ENCODE measurements around the gene SS18L1.
A peak's percentile ranks its signal among the peaks of the same experiment; 100 is the strongest.

SS18L1 gene

GRCh38 chr20:62120365-62120762 lies 23.2 kb upstream of the SS18L1 start:
- no peak for TF ChIP-seq EZH2phosphoT487 (conservative IDR thresholded peaks at IDR 0.05; ENCODE audit: low read length)
- TF ChIP-seq CTCF (IDR thresholded peaks at IDR 0.05; ENCODE audit: insufficient read depth, low read length, poor library complexity, severe bottlenecking), result no peak
- Histone ChIP-seq H3K36me3 (ENCODE audit: low read length) (0 out of 2 replicates have a peak, but pooled peaks cover 3% of the 10 kb centered on the region), H3K9ac (ENCODE audit: low read length) (no peak overlapping the region), H3K79me2 (ENCODE audit: insufficient read depth, low read length) (peaks cover 16% of the 10 kb centered on the region), H3K27me3 (ENCODE audit: low read length) (no peaks in the 10 kb centered on the region), H3K4me3 (ENCODE audit: insufficient read depth, low read length, poor library complexity, severe bottlenecking) (no peak overlapping the region), H3K9me3 (ENCODE audit: insufficient read depth, low read length) (no peaks in the 10 kb centered on the region), H3K4me2 (ENCODE audit: low read depth, low read length, poor library complexity, severe bottlenecking) (no peak overlapping the region), H3F3A (ENCODE audit: insufficient read depth) (peaks cover 10% of the 10 kb centered on the region; the same call in 1 of the 2 replicates), H4K20me1 (ENCODE audit: low read depth, low read length) (no peaks in the 10 kb centered on the region; the same call in 1 of the 2 replicates), H3K27ac (ENCODE audit: low read depth, low read length) (no peak overlapping the region), H3K9me2 (replicated peaks; ENCODE audit: insufficient read depth, low read length) (no peaks in the 10 kb centered on the region), H2AFZ (ENCODE audit: low read depth, low read length, severe bottlenecking) (no peak overlapping the region)

- Histone ChIP-seq H3K4me3 (ENCODE audit: insufficient read depth, low read length, poor library complexity, severe bottlenecking) (peak overlapping the region; percentile 88), H3K4me2 (ENCODE audit: low read depth, low read length, poor library complexity, severe bottlenecking) (peak overlapping the region; percentile 98), H3K9ac (ENCODE audit: low read length) (peak overlapping the region; percentile 74), H3K36me3 (ENCODE audit: low read length) (0 out of 2 replicates have a peak, but pooled peaks cover 3% of the 10 kb centered on the region), H3K9me3 (ENCODE audit: insufficient read depth, low read length) (no peaks in the 10 kb centered on the region), H4K20me1 (ENCODE audit: low read depth, low read length) (no peaks in the 10 kb centered on the region; the same call in 1 of the 2 replicates), H3K79me2 (ENCODE audit: insufficient read depth, low read length) (peaks cover 16% of the 10 kb centered on the region), H3K9me2 (replicated peaks; ENCODE audit: insufficient read depth, low read length) (no peaks in the 10 kb centered on the region), H3K27ac (ENCODE audit: low read depth, low read length) (peak overlapping the region; percentile 56), H3K27me3 (ENCODE audit: low read length) (no peaks in the 10 kb centered on the region), H3F3A (ENCODE audit: insufficient read depth) (peaks cover 10% of the 10 kb centered on the region; the same call in 1 of the 2 replicates), H2AFZ (ENCODE audit: low read depth, low read length, severe bottlenecking) (peak overlapping the region; percentile 95)
- no peak for TF ChIP-seq CTCF (IDR thresholded peaks at IDR 0.05; ENCODE audit: insufficient read depth, low read length, poor library complexity, severe bottlenecking)
- no peak for TF ChIP-seq EZH2phosphoT487 (conservative IDR thresholded peaks at IDR 0.05; ENCODE audit: low read length)
These were observed 22.4 kb upstream of the SS18L1 start for GRCh38 chr20:62120990-62121775.

GRCh38 chr20:62121776-62122653 lies 21.6 kb upstream of the SS18L1 start, which contains the start of gene LSM14B:
TSS of gene LSM14B (plus strand) at chr20:62122475. CDS start at chr20:62122667, 192 bp downstream.
- H2AFZ ChIP-seq (ENCODE audit: low read depth, low read length, severe bottlenecking), result peak within 1 kb of the TSS; percentile 95
- H3K4me3 ChIP-seq (ENCODE audit: insufficient read depth, low read length, poor library complexity, severe bottlenecking), result peak within 1 kb of the TSS; percentile 88
- TF ChIP-seq CTCF (IDR thresholded peaks at IDR 0.05; ENCODE audit: insufficient read depth, low read length, poor library complexity, severe bottlenecking), result no peak

More at GRCh38 chr20:62121776-62122653, 21.6 kb upstream of the SS18L1 start, which contains the start of gene LSM14B:
- Histone ChIP-seq H3F3A (ENCODE audit: insufficient read depth) (peaks cover 10% of the 10 kb centered on the region; the same call in 1 of the 2 replicates), H3K4me2 (ENCODE audit: low read depth, low read length, poor library complexity, severe bottlenecking) (peak within 1 kb of the TSS; percentile 98), H3K27me3 (ENCODE audit: low read length) (no peaks in the 10 kb centered on the region), H3K9me2 (replicated peaks; ENCODE audit: insufficient read depth, low read length) (no peaks in the 10 kb centered on the region), H3K36me3 (ENCODE audit: low read length) (0 out of 2 replicates have a peak, but pooled peaks cover 3% of the 10 kb centered on the region), H3K9me3 (ENCODE audit: insufficient read depth, low read length) (no peaks in the 10 kb centered on the region), H4K20me1 (ENCODE audit: low read depth, low read length) (no peaks in the 10 kb centered on the region; the same call in 1 of the 2 replicates), H3K27ac (ENCODE audit: low read depth, low read length) (peak within 1 kb of the TSS; percentile 60), H3K9ac (ENCODE audit: low read length) (peak within 1 kb of the TSS; percentile 76), H3K79me2 (ENCODE audit: insufficient read depth, low read length) (peaks cover 16% of the 10 kb centered on the region)

Data from SU-DHL-6 (cell line).